C4-2B (cell line): ENCODE results near the gene SLC49A4.

Experiments
- ZFX ChIP-seq: fragments of 450-650 bp; IDR thresholded peaks from 2 replicates; pipeline ENCODE4 v1.6.1; 2017
- TF ChIP-seq, protein P1 (sequence below): fragments of 450-650 bp; conservative IDR thresholded peaks from 2 replicates; pipeline ENCODE4 v1.5.1; 2017; ENCODE audit warnings: mild to moderate bottlenecking

DNA sequence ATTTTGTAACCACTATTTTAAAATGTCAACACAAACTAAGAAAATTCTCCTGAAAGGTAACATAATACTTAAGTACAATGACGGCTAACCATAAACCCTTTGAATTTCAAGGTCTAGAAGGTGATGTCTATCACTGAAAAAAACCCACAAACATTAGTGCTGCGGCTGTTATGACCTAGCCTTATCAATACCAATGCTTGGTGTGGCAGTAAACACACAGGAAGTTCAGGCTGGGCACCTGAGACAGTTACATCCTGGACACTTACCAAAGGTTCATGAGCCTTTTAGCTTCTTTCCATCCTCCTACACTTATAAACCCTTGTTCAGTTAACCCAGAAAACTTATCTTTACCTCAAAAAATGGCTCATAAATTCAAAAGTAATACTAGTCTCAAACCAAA lies 7.0 kb upstream of the SLC49A4 start:
- TF ChIP-seq, protein P1, sequence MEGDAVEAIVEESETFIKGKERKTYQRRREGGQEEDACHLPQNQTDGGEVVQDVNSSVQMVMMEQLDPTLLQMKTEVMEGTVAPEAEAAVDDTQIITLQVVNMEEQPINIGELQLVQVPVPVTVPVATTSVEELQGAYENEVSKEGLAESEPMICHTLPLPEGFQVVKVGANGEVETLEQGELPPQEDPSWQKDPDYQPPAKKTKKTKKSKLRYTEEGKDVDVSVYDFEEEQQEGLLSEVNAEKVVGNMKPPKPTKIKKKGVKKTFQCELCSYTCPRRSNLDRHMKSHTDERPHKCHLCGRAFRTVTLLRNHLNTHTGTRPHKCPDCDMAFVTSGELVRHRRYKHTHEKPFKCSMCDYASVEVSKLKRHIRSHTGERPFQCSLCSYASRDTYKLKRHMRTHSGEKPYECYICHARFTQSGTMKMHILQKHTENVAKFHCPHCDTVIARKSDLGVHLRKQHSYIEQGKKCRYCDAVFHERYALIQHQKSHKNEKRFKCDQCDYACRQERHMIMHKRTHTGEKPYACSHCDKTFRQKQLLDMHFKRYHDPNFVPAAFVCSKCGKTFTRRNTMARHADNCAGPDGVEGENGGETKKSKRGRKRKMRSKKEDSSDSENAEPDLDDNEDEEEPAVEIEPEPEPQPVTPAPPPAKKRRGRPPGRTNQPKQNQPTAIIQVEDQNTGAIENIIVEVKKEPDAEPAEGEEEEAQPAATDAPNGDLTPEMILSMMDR = no peak
- no peak for TF ChIP-seq ZFX
